Uterus (tissue), 2 donors: ENCODE measurements around the gene ZNF70.

Experiments used
- CTCF ChIP-seq, 4 experiments: fragments of 200-600 bp in 2 of 4; fragments of 450-650 bp in 2 of 4; sonication (generic) in 2 of 4; IDR thresholded peaks; one replicate each; pipeline ENCODE4 v1.5.1; 2016 to 2019; ENCODE audit warnings: antibody characterized with exemption in 4 of 4, mild to moderate bottlenecking in 2 of 4, moderate library complexity in 1 of 4
- POLR2A ChIP-seq, 2 donors: fragments of 450-650 bp; IDR thresholded peaks; one replicate each; pipeline ENCODE4 v1.6.1; 2016; ENCODE audit warnings: antibody characterized with exemption in 2 of 2, mild to moderate bottlenecking in 1 of 2, moderate library complexity in 1 of 2

DNA sequence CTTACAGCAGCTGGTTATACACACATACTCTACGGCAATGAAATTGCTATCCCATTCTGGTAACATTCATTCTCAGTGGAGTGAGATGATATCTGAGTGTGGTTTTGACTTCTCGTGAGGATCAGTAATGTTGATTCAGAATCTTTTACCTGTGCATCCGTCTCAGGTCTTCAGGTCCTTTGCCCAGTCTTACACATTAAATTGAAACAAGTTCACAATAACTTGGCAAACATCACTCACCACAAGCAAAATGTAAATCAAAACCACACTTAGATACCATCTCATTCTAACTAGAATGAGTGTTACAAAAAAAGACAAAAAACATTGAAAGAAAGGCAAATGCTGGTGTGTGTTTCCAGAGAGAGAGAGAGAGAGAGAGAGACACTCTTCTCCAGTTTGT, 46.1 kb downstream of the ZNF70 start:
- TF ChIP-seq POLR2A (IDR thresholded peaks at IDR 0.05) = no peak
- no peak for TF ChIP-seq CTCF (IDR thresholded peaks at IDR 0.05)
